Small intestine (tissue), 16 donors: ENCODE results near the gene ZBED4. TPM values are rescaled to one million over a fixed set of nuclear protein-coding genes. Genes with fewer than 3 reads are reported as not detected.

Experiments
- DNase-seq, 2 donors: peaks; one replicate each; pipeline versions ENCODE4 v3.0.0 to v3.0.0-alpha.2; 2013
- FAIRE-seq: peaks from 2 replicates; lab custom pipeline; 2012; peaks lifted over from hg19 to GRCh38; lab: Jason Lieb, UNC
- H3K27ac ChIP-seq, 3 donors: one replicate each; pipeline ENCODE4 v1.5.1; 2013; ENCODE audit warnings: low read length in 2 of 3, mild to moderate bottlenecking in 2 of 3, control low read depth in 1 of 3, inconsistent platforms in 1 of 3, low read depth in 1 of 3, moderate library complexity in 1 of 3
- H3K27me3 ChIP-seq, 3 donors: one replicate each; pipeline ENCODE4 v1.6.1; 2013; ENCODE audit warnings: low read length in 3 of 3, inconsistent platforms in 1 of 3; ENCODE audit not compliant: control insufficient read depth in 3 of 3, insufficient read depth in 3 of 3
- H3K36me3 ChIP-seq, 3 donors: one replicate each; pipeline ENCODE4 v1.6.1; 2013; ENCODE audit warnings: low read length in 3 of 3, inconsistent platforms in 1 of 3, low read depth in 1 of 3, mild to moderate bottlenecking in 1 of 3, moderate library complexity in 1 of 3; ENCODE audit not compliant: control insufficient read depth in 3 of 3, insufficient read depth in 2 of 3
- H3K4me1 ChIP-seq, 3 donors: one replicate each; pipeline ENCODE4 v1.6.1; 2013; ENCODE audit warnings: low read length in 2 of 3, inconsistent platforms in 1 of 3, low read depth in 1 of 3, mild to moderate bottlenecking in 1 of 3, moderate library complexity in 1 of 3; ENCODE audit not compliant: control insufficient read depth in 3 of 3, insufficient read depth in 2 of 3
- H3K4me3 ChIP-seq, 3 donors: one replicate each; pipeline ENCODE4 v1.5.1; 2013; ENCODE audit warnings: low read length in 3 of 3, control low read depth in 1 of 3, inconsistent platforms in 1 of 3, low read depth in 1 of 3, mild to moderate bottlenecking in 1 of 3, moderate library complexity in 1 of 3
- H3K9me3 ChIP-seq, 2 donors: one replicate each; pipeline ENCODE4 v1.6.1; 2013; ENCODE audit warnings: low read depth in 1 of 2, low read length in 1 of 2; ENCODE audit not compliant: control insufficient read depth in 2 of 2, insufficient read depth in 1 of 2
- whole genome bisulfite sequencing, 3 donors: extraction: QIAGEN DNeasy Blood & Tissue Kit; methylation state at CpG; one replicate each; pipeline ENCODE4 v1.1.7; 2013; 5-methylcytosine and 5-hydroxymethylcytosine counted together
- long read RNA-seq, 10 donors: transcript quantifications; one replicate each; lab custom pipeline, GENCODE V29; 2026
- polyA plus RNA-seq, 4 donors: library from polyadenylated mRNA; stranded (reverse) in 3 of 4; unstranded in 1 of 4; fragments of 200-250 nt in 3 of 4; fragments of 120-200 nt in 1 of 4; gene quantifications; one replicate each; pipeline versions ENCODE4 v1.2.1 to v1.2.3, GENCODE V29; 2013
- donor health status: healthy with polysubstance abuse.
- donor health status: control.
- donor health status: control.
- donor health status: Bipolar disorder and iron deficiency.
- donor health status: healthy.

Gene ZBED4, protein sequence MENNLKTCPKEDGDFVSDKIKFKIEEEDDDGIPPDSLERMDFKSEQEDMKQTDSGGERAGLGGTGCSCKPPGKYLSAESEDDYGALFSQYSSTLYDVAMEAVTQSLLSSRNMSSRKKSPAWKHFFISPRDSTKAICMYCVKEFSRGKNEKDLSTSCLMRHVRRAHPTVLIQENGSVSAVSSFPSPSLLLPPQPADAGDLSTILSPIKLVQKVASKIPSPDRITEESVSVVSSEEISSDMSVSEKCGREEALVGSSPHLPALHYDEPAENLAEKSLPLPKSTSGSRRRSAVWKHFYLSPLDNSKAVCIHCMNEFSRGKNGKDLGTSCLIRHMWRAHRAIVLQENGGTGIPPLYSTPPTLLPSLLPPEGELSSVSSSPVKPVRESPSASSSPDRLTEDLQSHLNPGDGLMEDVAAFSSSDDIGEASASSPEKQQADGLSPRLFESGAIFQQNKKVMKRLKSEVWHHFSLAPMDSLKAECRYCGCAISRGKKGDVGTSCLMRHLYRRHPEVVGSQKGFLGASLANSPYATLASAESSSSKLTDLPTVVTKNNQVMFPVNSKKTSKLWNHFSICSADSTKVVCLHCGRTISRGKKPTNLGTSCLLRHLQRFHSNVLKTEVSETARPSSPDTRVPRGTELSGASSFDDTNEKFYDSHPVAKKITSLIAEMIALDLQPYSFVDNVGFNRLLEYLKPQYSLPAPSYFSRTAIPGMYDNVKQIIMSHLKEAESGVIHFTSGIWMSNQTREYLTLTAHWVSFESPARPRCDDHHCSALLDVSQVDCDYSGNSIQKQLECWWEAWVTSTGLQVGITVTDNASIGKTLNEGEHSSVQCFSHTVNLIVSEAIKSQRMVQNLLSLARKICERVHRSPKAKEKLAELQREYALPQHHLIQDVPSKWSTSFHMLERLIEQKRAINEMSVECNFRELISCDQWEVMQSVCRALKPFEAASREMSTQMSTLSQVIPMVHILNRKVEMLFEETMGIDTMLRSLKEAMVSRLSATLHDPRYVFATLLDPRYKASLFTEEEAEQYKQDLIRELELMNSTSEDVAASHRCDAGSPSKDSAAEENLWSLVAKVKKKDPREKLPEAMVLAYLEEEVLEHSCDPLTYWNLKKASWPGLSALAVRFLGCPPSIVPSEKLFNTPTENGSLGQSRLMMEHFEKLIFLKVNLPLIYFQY
- polyA plus RNA-seq, result 10 to 100 TPM in 1 of 4 donors, 1 to 10 TPM in 3; 3.2 to 12.4 (median 5.6) TPM
- long read RNA-seq, donor 1, full-length matches to known transcripts, result 7 of 7 reads
- long read RNA-seq, donor 1, partial matches to known transcripts, result 0 of 7 reads
- long read RNA-seq, donor 1, other reads (novel, unspliced or antisense), result 0 of 7 reads
- long read RNA-seq, donor 2, full-length matches to known transcripts, result 4 of 4 reads
- long read RNA-seq, donor 2, partial matches to known transcripts, result 0 of 4 reads
- long read RNA-seq, donor 2, other reads (novel, unspliced or antisense), result 0 of 4 reads
- long read RNA-seq, donor 3, full-length matches to known transcripts, result 4 of 4 reads
- long read RNA-seq, donor 3, partial matches to known transcripts, result 0 of 4 reads
- long read RNA-seq, donor 3, other reads (novel, unspliced or antisense), result 0 of 4 reads
- long read RNA-seq, donor 4, result 0 reads
- long read RNA-seq, donor 5, full-length matches to known transcripts, result 3 of 3 reads
- long read RNA-seq, donor 5, partial matches to known transcripts, result 0 of 3 reads
- long read RNA-seq, donor 5, other reads (novel, unspliced or antisense), result 0 of 3 reads
- long read RNA-seq, donor 6, full-length matches to known transcripts, result 4 of 4 reads
- long read RNA-seq, donor 6, partial matches to known transcripts, result 0 of 4 reads
- long read RNA-seq, donor 6, other reads (novel, unspliced or antisense), result 0 of 4 reads
- long read RNA-seq, donor 7, full-length matches to known transcripts, result 1 of 1 reads
- long read RNA-seq, donor 7, partial matches to known transcripts, result 0 of 1 reads
- long read RNA-seq, donor 7, other reads (novel, unspliced or antisense), result 0 of 1 reads
- long read RNA-seq, donor 8, full-length matches to known transcripts, result 1 of 1 reads
- long read RNA-seq, donor 8, partial matches to known transcripts, result 0 of 1 reads
- long read RNA-seq, donor 8, other reads (novel, unspliced or antisense), result 0 of 1 reads
- long read RNA-seq, donor 9, full-length matches to known transcripts, result 1 of 1 reads
- long read RNA-seq, donor 9, partial matches to known transcripts, result 0 of 1 reads
- long read RNA-seq, donor 9, other reads (novel, unspliced or antisense), result 0 of 1 reads
- long read RNA-seq, donor 10, full-length matches to known transcripts, result 10 of 10 reads
- long read RNA-seq, donor 10, partial matches to known transcripts, result 0 of 10 reads
- long read RNA-seq, donor 10, other reads (novel, unspliced or antisense), result 0 of 10 reads

DNA sequence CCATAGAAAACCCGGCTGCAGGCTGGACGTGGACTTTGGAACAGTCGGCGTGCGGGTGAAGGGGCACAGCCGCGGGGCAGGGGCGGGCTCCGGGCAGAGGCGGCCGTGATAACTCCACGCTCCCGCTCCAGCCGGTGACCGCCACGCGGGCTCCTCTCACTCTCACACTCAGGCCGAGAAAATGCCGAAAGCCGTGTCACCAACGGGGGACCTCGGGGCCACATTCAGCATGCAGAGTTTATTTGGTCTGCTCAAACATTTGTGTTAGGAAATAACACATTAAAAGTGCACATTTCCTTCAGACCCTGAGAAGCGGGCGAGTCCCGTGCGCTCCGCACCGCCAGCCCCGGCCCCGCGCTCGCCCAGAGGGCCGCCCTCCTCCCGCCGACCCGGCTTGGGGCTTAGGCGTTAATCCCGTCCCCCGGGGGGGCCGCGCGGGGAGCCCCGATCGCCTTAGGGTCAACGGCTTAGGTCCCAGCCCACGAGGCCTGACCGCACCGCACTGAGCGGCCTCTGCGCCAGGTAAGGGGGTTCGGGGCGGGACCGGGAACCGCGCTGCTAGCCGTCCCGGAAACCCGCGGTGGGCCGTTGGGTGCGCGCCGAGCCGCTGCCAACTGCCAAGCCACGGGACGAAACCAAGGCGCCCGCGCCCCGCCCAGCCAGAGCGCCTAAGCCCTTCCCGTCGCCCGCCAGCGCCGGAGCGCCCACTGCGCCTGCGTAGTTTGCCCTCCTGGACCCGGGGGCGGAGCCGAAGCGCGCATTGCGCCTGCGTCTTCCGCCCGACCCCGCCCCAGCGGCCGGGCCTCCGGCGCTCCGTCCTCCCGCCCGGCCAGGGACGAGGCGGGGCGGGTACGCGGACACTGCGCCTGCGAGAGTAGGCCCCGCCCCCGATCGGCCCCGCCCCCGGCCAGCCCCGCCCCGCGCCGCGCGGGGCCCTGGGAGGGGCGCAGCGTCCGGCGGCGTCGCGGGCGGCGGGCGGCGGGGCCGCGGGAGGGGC lies at the start of gene ZBED4:
TSS of gene ZBED4 (plus strand) at position 947 of the 997 bp plus-strand sequence. CDS start 29,819 bp downstream, outside the sequence.
- Histone ChIP-seq H3K4me3 (peak within 1 kb of the TSS; percentile 64 to 79 (median 70)), H3K27ac (peak within 1 kb of the TSS; percentile 98 to 99 (median 98)), H3K27me3 (peaks cover 0 to 19% (median 4%) of the 10 kb centered on the region in 3 donors), H3K36me3 (peaks cover 0 to 6% (median 0%) of the 10 kb centered on the region in 3 donors), H3K9me3 (no peaks in the 10 kb centered on the region), H3K4me1 (peaks cover 0 to 32% (median 5%) of the 10 kb centered on the region in 3 donors)
- FAIRE-seq, result no peak
- DNase-seq, result peak; percentile 97 to 99
- 1 to 3% (median 1%) methylated on average over 92 to 127 of the region's 127 CpGs for WGBS, 3 donors

DNA sequence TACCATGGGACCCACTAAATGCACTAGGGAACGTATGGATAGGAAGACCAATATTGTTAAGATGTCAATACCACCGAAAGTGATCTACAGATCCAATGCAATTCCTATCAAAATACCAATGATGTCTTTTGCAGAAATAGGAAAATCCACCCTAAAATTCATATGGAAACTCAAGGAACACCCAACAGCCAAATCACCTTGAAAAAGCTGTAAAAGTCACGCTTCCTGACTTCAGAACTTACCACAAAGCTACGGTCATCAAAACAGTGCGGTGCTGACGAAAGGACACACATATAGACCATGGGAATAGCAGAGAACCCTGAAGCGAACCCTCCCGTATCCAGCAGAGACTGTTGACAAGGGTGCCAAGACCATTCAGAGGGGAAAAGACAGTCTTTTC lies 46.5 kb upstream of the ZBED4 start:
- 92 to 97% (median 95%) methylated on average over 8 of the region's 8 CpGs for WGBS, 3 donors
- no peak for FAIRE-seq
- Histone ChIP-seq H3K27me3 (no peaks in the 10 kb centered on the region), H3K4me3 (no peak overlapping the region), H3K9me3 (peaks cover 0 to 3% of the 10 kb centered on the region in 2 donors), H3K4me1 (peaks cover 0 to 2% (median 0%) of the 10 kb centered on the region in 3 donors), H3K36me3 (peaks cover 6 to 32% (median 11%) of the 10 kb centered on the region in 3 donors), H3K27ac (no peak overlapping the region)
- DNase-seq, result no peak

DNA sequence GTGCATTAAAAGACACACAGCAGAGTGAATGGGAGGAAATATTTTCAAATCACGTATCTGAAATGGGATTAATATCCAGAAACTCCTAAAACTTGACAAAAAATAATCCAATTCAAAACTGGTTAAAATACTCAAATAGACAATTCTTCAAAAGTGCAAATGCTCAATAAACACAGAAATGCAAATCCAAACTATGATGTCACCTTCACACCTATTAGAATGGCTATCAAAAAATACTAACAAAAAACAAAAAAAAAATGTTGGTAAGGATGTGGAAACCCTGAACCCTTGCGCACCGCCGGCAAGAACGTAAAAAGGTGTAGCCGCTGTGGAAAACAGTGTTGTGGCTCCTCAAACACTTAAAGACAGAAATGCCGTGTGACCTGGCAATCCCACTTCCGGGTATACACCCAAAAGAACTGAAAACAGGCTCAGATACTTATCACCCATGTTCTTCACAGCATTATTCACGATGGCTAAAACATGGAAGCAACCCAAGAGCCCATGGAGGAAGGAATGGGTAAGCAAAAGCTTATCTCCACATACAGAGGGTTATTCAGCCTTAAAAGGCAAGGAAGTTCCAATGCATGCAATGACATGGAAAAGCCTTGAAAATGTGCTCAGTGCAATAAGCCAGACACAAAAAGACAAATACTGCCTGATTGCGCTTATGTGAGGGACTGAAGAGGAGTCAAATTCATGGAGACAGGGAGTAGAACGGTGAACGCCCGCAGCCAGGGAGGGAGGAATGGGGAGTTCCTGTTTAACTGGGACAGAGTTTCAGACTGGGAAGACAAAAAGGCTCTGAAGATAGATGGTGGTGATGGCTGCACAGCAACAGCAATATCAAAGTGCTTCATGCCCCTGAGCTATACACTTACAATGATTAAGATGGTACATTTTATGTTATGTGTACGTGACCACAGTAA lies 45.6 kb upstream of the ZBED4 start:
- peak overlapping the region in 1 of 3 donors; percentile 8 for H3K27ac ChIP-seq
- WGBS, 3 donors, result 77 to 90% (median 81%) methylated on average over 14 of the region's 14 CpGs
- DNase-seq, result peak in 1 of 2 donors; percentile 24
- no peak overlapping the region for H3K4me3 ChIP-seq
- FAIRE-seq, result no peak
- H3K4me1 ChIP-seq, result peaks cover 0 to 2% (median 0%) of the 10 kb centered on the region in 3 donors
- H3K9me3 ChIP-seq, result peaks cover 0 to 3% of the 10 kb centered on the region in 2 donors
- no peaks in the 10 kb centered on the region for H3K27me3 ChIP-seq
- peaks cover 2 to 31% (median 9%) of the 10 kb centered on the region in 3 donors for H3K36me3 ChIP-seq

DNA sequence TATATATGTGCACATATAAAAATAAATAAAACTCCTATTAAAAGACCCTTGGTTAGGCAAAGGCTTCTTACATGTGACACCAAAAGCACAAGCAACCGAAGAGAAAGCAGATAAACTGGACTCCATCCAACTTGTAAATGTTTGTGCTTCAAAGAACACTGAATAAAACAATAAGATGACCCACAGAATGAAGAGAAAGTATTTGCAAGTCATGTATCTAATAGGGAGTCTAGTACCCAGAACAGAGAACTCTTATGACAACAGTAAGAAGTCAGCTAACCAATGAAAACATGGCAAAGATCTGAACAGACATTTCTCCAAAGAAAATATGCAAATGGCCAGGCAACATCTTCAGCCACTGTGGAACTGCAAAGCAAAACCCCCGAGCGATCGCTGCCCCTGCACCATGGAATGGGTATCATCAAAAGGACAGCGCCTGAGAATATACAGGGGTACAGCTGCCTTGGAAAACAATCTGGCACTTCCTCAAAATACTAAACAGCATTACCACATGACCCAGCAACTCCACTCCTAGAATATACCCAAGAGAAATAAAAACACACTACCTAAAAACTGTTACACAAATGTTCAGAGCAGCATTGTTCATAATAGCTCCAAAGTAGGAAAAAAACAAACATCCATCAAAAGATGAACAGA lies 43.2 kb upstream of the ZBED4 start:
- Histone ChIP-seq H3K9me3 (peaks cover 0 to 3% of the 10 kb centered on the region in 2 donors), H3K27me3 (no peaks in the 10 kb centered on the region), H3K4me3 (no peak overlapping the region), H3K27ac (no peak overlapping the region), H3K36me3 (peaks cover 0 to 30% (median 4%) of the 10 kb centered on the region in 3 donors), H3K4me1 (peaks cover 0 to 2% (median 0%) of the 10 kb centered on the region in 3 donors)
- FAIRE-seq, result no peak
- no peak for DNase-seq
- WGBS, 3 donors, result 77 to 78% (median 78%) methylated on average over 5 of the region's 5 CpGs

DNA sequence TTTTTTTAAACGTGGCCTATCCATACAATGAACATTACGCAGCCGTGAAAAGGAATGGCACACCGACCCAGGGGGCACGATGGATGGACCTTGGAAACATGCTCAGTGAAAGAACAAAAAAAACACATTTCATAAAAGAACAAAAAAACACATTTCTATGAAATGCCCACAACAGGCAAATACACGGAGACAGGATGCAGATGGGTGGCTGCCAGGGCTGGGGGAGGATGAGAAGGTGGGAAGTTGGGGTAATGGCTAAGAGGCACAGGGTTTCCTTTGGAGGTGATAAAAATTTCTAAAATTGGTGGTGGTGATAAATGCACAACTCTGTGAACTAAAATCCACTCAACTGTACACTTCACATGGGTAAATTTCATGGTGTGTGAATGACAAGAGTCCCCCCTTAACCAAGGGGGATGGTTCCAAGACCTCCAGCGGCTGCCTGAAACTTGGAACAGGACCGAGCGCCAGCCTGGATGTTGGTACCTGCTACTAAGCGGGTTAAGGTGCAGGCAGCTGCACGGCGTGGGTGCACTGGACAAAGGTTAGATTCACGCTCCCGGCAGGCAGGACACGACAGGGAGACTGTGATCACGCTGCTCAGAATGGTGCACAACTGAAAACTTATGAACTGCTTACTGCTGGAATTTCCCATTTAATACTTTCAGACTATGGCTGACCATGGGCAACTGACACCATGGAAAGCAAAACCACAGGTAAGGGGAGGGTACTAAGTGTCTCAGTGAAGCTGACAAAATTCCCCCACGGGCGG lies 42.4 kb upstream of the ZBED4 start:
- Histone ChIP-seq H3K4me1 (peaks cover 0 to 2% (median 0%) of the 10 kb centered on the region in 3 donors), H3K4me3 (no peak overlapping the region), H3K27ac (no peak overlapping the region), H3K36me3 (peaks cover 0 to 37% (median 3%) of the 10 kb centered on the region in 3 donors), H3K9me3 (peaks cover 0 to 3% of the 10 kb centered on the region in 2 donors), H3K27me3 (no peaks in the 10 kb centered on the region)
- FAIRE-seq (no peak), DNase-seq (peak in 1 of 2 donors; percentile 66)
- 40 to 66% (median 56%) methylated on average over 18 of the region's 18 CpGs for WGBS, 3 donors
